ENCODE results near the gene MALL.
"Not testable (repeated sequence)": the region's sequence is repeated elsewhere in the genome, so short reads cannot be mapped to it uniquely, and the experiment has no call there.

- TF ChIP-seq, protein P1, sequence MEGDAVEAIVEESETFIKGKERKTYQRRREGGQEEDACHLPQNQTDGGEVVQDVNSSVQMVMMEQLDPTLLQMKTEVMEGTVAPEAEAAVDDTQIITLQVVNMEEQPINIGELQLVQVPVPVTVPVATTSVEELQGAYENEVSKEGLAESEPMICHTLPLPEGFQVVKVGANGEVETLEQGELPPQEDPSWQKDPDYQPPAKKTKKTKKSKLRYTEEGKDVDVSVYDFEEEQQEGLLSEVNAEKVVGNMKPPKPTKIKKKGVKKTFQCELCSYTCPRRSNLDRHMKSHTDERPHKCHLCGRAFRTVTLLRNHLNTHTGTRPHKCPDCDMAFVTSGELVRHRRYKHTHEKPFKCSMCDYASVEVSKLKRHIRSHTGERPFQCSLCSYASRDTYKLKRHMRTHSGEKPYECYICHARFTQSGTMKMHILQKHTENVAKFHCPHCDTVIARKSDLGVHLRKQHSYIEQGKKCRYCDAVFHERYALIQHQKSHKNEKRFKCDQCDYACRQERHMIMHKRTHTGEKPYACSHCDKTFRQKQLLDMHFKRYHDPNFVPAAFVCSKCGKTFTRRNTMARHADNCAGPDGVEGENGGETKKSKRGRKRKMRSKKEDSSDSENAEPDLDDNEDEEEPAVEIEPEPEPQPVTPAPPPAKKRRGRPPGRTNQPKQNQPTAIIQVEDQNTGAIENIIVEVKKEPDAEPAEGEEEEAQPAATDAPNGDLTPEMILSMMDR (IDR thresholded peaks at IDR 0.05), result not testable (repeated sequence)
- TF ChIP-seq POLR2A (IDR thresholded peaks at IDR 0.05), result not testable (repeated sequence)
Observed at GRCh38 chr2:110058034-110058433, 57.6 kb downstream of the MALL start.

Data from lower leg skin (tissue), 3 donors.